Measurements from ENCODE around the gene FCRLB. TPM values are rescaled to one million over a fixed set of nuclear protein-coding genes. Genes with fewer than 3 reads are reported as not detected.
"Not testable (repeated sequence)": the region's sequence is repeated elsewhere in the genome, so short reads cannot be mapped to it uniquely, and the experiment has no call there.

The FCRLB gene
- polyA plus RNA-seq, 1 experiment: 2.6 TPM

- POLR2A ChIA-PET: no interaction called here
- CTCF ChIA-PET: no interaction called here
- DNase-seq (ENCODE audit: low read depth): no peak
Observed at GRCh38 chr1:161768461-161768860, 47.1 kb downstream of the FCRLB start.

GRCh38 chr1:161768986-161769672 is 47.8 kb downstream of the FCRLB start:
- H3K36me3 ChIP-seq (ENCODE audit: control insufficient read depth, insufficient read depth, low read length): no peaks in the 10 kb centered on the region
- ChIA-PET CTCF (no interaction called here), POLR2A (no interaction called here)
- no peak for DNase-seq (ENCODE audit: low read depth)
- no peak overlapping the region for H3K4me3 ChIP-seq (ENCODE audit: low read depth, low read length)
- TF ChIP-seq CTCF (IDR thresholded peaks at IDR 0.05; ENCODE audit: insufficient read depth, low read depth, low read length): no peak
- no peaks in the 10 kb centered on the region for H3K27me3 ChIP-seq (ENCODE audit: control insufficient read depth, insufficient read depth, low read length)

More at GRCh38 chr1:161768461-161768860, 47.1 kb downstream of the FCRLB start:
- Histone ChIP-seq H3K27me3 (ENCODE audit: control insufficient read depth, insufficient read depth, low read length) (no peaks in the 10 kb centered on the region), H3K36me3 (ENCODE audit: control insufficient read depth, insufficient read depth, low read length) (no peaks in the 10 kb centered on the region), H3K4me3 (ENCODE audit: low read depth, low read length) (no peak overlapping the region)
- no peak for TF ChIP-seq CTCF (IDR thresholded peaks at IDR 0.05; ENCODE audit: insufficient read depth, low read depth, low read length)

GRCh38 chr1:161769673-161770045 is 48.3 kb downstream of the FCRLB start:
- H3K27me3 ChIP-seq (ENCODE audit: control insufficient read depth, insufficient read depth, low read length); POLR2A ChIA-PET; H3K36me3 ChIP-seq (ENCODE audit: control insufficient read depth, insufficient read depth, low read length); DNase-seq (ENCODE audit: low read depth); H3K4me3 ChIP-seq (ENCODE audit: low read depth, low read length); CTCF ChIA-PET: not testable (repeated sequence)

- ChIA-PET POLR2A (no interaction called here), CTCF (no interaction called here)
- no peaks in the 10 kb centered on the region for H3K27me3 ChIP-seq (ENCODE audit: control insufficient read depth, insufficient read depth, low read length)
- TF ChIP-seq CTCF (IDR thresholded peaks at IDR 0.05; ENCODE audit: insufficient read depth, low read depth, low read length): no peak
- no peak overlapping the region for H3K4me3 ChIP-seq (ENCODE audit: low read depth, low read length)
- no peak for DNase-seq (ENCODE audit: low read depth)
- no peaks in the 10 kb centered on the region for H3K36me3 ChIP-seq (ENCODE audit: control insufficient read depth, insufficient read depth, low read length)
Observed at GRCh38 chr1:161770250-161770649, 48.9 kb downstream of the FCRLB start.

GRCh38 chr1:161771161-161771560 is 49.8 kb downstream of the FCRLB start:
- no peaks in the 10 kb centered on the region for H3K36me3 ChIP-seq (ENCODE audit: control insufficient read depth, insufficient read depth, low read length)
- POLR2A ChIA-PET: no interaction called here
- no peak for DNase-seq (ENCODE audit: low read depth)
- H3K27me3 ChIP-seq (ENCODE audit: control insufficient read depth, insufficient read depth, low read length): no peaks in the 10 kb centered on the region
- no peak for TF ChIP-seq CTCF (IDR thresholded peaks at IDR 0.05; ENCODE audit: insufficient read depth, low read depth, low read length)
- H3K4me3 ChIP-seq (ENCODE audit: low read depth, low read length): no peak overlapping the region
- CTCF ChIA-PET: interaction anchor here (0.6 to 2.6 kb wide), 2 partner anchors 14 to 30 kb away, joined by 3 to 6 read pairs; no protein-coding TSS in a partner anchor

GRCh38 chr1:161771973-161772372 is 50.6 kb downstream of the FCRLB start:
- ChIA-PET POLR2A (no interaction called here), CTCF (interaction anchor here (0.7 to 2.6 kb wide), 2 partner anchors 13 to 265 kb away, joined by 3 to 6 read pairs; no protein-coding TSS in a partner anchor)
- DNase-seq (ENCODE audit: low read depth): no peak
- H3K27me3 ChIP-seq (ENCODE audit: control insufficient read depth, insufficient read depth, low read length): no peaks in the 10 kb centered on the region
- no peak for TF ChIP-seq CTCF (IDR thresholded peaks at IDR 0.05; ENCODE audit: insufficient read depth, low read depth, low read length)
- no peak overlapping the region for H3K4me3 ChIP-seq (ENCODE audit: low read depth, low read length)
- H3K36me3 ChIP-seq (ENCODE audit: control insufficient read depth, insufficient read depth, low read length): no peaks in the 10 kb centered on the region

Data from BJ (cell line).